ENCODE measurements around the gene ABCB4.

- TF ChIP-seq, protein P1, sequence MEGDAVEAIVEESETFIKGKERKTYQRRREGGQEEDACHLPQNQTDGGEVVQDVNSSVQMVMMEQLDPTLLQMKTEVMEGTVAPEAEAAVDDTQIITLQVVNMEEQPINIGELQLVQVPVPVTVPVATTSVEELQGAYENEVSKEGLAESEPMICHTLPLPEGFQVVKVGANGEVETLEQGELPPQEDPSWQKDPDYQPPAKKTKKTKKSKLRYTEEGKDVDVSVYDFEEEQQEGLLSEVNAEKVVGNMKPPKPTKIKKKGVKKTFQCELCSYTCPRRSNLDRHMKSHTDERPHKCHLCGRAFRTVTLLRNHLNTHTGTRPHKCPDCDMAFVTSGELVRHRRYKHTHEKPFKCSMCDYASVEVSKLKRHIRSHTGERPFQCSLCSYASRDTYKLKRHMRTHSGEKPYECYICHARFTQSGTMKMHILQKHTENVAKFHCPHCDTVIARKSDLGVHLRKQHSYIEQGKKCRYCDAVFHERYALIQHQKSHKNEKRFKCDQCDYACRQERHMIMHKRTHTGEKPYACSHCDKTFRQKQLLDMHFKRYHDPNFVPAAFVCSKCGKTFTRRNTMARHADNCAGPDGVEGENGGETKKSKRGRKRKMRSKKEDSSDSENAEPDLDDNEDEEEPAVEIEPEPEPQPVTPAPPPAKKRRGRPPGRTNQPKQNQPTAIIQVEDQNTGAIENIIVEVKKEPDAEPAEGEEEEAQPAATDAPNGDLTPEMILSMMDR (conservative IDR thresholded peaks at IDR 0.05; ENCODE audit: low read length): no peak
- no peak for TF ChIP-seq EZH2phosphoT487 (IDR thresholded peaks at IDR 0.05; ENCODE audit: borderline replicate concordance)
Measured at GRCh38 chr7:87369216-87369615, 106.3 kb downstream of the ABCB4 start.
